ENCODE results near the gene DGCR8.

DNA sequence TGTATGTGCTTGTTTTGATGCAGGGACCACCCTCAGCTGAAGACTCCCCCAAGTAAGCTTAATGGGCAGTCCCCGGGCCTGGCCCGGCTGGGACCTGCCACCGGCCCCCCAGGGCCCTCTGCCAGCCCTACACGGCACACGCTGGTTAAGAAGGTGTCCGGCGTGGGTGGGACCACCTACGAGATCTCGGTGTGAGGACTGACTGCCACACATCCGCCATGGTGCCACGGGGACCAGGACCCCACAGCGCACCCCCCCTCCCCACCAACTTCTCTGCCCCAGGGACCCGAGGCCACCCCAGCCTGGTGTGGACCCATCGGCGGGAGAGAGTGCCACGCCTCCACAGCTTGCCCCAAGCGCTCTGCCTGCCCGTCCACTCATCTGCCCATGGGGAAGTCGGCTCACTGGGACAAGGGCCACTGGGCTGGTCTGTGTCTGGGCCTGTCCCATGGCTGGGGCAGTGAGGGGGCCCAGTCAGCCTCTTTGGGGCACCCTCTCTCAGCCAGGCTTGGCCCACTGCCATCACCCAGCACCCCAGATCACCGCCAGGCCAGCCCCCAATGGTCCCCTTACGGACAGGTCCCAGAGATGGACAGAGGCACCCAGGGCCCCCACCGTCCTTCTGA lies 65.3 kb downstream of the DGCR8 start:
- TF ChIP-seq, protein P1, sequence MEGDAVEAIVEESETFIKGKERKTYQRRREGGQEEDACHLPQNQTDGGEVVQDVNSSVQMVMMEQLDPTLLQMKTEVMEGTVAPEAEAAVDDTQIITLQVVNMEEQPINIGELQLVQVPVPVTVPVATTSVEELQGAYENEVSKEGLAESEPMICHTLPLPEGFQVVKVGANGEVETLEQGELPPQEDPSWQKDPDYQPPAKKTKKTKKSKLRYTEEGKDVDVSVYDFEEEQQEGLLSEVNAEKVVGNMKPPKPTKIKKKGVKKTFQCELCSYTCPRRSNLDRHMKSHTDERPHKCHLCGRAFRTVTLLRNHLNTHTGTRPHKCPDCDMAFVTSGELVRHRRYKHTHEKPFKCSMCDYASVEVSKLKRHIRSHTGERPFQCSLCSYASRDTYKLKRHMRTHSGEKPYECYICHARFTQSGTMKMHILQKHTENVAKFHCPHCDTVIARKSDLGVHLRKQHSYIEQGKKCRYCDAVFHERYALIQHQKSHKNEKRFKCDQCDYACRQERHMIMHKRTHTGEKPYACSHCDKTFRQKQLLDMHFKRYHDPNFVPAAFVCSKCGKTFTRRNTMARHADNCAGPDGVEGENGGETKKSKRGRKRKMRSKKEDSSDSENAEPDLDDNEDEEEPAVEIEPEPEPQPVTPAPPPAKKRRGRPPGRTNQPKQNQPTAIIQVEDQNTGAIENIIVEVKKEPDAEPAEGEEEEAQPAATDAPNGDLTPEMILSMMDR (conservative IDR thresholded peaks at IDR 0.05), result no peak
- no peak for TF ChIP-seq EZH2 (IDR thresholded peaks at IDR 0.05; ENCODE audit: low read depth)

All from PC-9 (cell line).